H1 (cell line): ENCODE data around the gene ADARB2.

Source experiments
- CTCF ChIP-seq, 3 experiments: IDR thresholded peaks; 1 replicate in 2 of 3; 2 replicates in 1 of 3; pipeline versions ENCODE4 v1.5.1 to v1.6.1; 2011; ENCODE audit warnings: low read length in 3 of 3, mild to moderate bottlenecking in 3 of 3, inconsistent platforms in 2 of 3, low read depth in 1 of 3, moderate library complexity in 1 of 3; ENCODE audit not compliant: insufficient read depth in 1 of 3; ENCODE audit errors: control extremely low read depth in 1 of 3
- EZH2 ChIP-seq: fragments of 200-600 bp; sonication (generic); IDR thresholded peaks from 2 replicates; pipeline ENCODE4 v1.7.1; 2012; ENCODE audit warnings: low read depth, mild to moderate bottlenecking, moderate library complexity, low read length, inconsistent platforms; ENCODE audit not compliant: severe bottlenecking
- MAX ChIP-seq: IDR thresholded peaks from 2 replicates; pipeline ENCODE4 v1.6.1; 2012; ENCODE audit warnings: inconsistent platforms
- POLR2A ChIP-seq, 2 experiments: IDR thresholded peaks; 1 replicate in 1 of 2; 2 replicates in 1 of 2; pipeline ENCODE4 v1.6.1; 2011; ENCODE audit warnings: low read depth in 2 of 2, low read length in 2 of 2, mild to moderate bottlenecking in 2 of 2; ENCODE audit errors: control extremely low read depth in 1 of 2
- RFX5 ChIP-seq: IDR thresholded peaks from 2 replicates; pipeline ENCODE4 v1.6.1; 2011; ENCODE audit warnings: low read depth, low read length, improper control_type of control experiment, borderline replicate concordance

- no peak for TF ChIP-seq POLR2A (IDR thresholded peaks at IDR 0.05; ENCODE audit: control extremely low read depth in 1 of 2, low read depth in 2 of 2, low read length in 2 of 2)
- no peak for TF ChIP-seq EZH2
- TF ChIP-seq CTCF (IDR thresholded peaks at IDR 0.05; ENCODE audit: control extremely low read depth in 1 of 3, insufficient read depth in 1 of 3, low read depth in 1 of 3, low read length in 3 of 3): no peak
- TF ChIP-seq MAX: no peak
- no peak for TF ChIP-seq RFX5
These were observed 148.1 kb downstream of the ADARB2 start for GRCh38 chr10:1589257-1589656.
